ENCODE data around the gene SLC16A13. TPM values are rescaled to one million over a fixed set of nuclear protein-coding genes. Genes with fewer than 3 reads are reported as not detected.
A peak's percentile ranks its signal among the peaks of the same experiment; 100 is the strongest.

The SLC16A13 gene
- total RNA-seq, 1 donor from 2014 or later: 13.5 TPM

DNA sequence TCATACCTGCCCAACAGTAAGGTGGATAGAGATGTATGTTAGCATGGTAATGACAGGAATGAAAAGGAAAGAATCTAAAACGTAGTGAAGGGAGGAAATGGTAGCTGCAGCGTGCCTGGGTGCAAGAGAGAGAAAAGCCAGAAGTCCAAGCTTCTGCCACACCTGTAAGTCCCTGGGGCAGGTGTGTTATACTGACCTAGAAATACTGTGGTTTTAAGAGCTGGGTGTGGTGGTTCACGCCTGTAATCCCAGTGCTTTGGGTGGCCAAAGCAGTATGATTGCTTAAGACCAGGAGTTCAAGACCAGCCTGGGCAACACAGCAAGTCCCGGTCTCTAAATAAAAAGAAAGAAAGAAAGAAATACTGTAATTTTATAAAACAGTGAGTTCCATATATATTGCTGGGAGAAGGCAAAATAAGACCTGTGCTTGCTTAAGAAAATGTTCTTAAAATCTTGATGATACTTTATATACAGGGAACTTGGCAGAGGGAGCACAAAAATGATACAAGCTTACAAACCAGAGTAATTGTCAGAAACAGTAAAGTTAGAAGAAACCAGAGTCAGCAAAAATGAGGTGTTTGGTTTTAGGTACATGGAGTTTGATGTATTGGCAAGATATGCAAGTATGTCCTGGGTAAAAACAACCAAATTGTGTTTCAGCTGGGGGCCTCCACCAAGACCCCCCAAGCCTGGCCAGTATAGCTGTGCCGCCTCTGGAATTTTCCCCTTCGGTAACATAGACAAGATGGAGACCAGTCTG lies 33.3 kb upstream of the SLC16A13 start:
- no peak overlapping the region for H3K27ac Mint-ChIP-seq
- peaks cover 36% of the 10 kb centered on the region for H3K36me3 Mint-ChIP-seq
- peaks cover 6% of the 10 kb centered on the region for H3K4me1 Mint-ChIP-seq (ENCODE audit: unreplicated experiment)
- H3K27me3 Mint-ChIP-seq: no peaks in the 10 kb centered on the region
- no peak overlapping the region for H3K4me3 Mint-ChIP-seq
- no peaks in the 10 kb centered on the region for H3K9me3 Mint-ChIP-seq
- DNase-seq (ENCODE audit: extremely low spot score, unreplicated experiment): no peak
- TF ChIP-seq, protein P1, sequence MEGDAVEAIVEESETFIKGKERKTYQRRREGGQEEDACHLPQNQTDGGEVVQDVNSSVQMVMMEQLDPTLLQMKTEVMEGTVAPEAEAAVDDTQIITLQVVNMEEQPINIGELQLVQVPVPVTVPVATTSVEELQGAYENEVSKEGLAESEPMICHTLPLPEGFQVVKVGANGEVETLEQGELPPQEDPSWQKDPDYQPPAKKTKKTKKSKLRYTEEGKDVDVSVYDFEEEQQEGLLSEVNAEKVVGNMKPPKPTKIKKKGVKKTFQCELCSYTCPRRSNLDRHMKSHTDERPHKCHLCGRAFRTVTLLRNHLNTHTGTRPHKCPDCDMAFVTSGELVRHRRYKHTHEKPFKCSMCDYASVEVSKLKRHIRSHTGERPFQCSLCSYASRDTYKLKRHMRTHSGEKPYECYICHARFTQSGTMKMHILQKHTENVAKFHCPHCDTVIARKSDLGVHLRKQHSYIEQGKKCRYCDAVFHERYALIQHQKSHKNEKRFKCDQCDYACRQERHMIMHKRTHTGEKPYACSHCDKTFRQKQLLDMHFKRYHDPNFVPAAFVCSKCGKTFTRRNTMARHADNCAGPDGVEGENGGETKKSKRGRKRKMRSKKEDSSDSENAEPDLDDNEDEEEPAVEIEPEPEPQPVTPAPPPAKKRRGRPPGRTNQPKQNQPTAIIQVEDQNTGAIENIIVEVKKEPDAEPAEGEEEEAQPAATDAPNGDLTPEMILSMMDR (conservative IDR thresholded peaks at IDR 0.05): no peak

DNA sequence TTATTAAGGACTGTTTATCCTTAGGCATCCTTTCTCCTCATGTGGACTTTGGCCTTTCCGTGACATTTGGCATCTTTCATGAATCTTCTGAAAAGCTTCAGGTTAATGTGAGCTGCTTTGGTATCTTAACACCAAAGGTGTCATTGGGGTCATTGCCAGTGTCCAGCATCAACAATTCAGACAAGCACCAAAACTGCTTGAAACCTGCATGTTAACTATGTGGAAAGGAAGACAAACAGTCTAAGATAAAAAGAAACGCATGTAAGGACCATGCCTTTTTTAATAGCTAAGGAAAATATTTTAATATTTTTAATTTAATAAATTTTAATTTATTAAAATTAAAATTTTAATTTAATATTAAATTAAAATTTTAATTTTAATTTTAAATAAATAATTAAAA lies 32.1 kb upstream of the SLC16A13 start:
- H3K27me3 Mint-ChIP-seq: no peaks in the 10 kb centered on the region
- H3K36me3 Mint-ChIP-seq: peaks cover 30% of the 10 kb centered on the region
- no peak overlapping the region for H3K4me3 Mint-ChIP-seq
- no peak for DNase-seq (ENCODE audit: extremely low spot score, unreplicated experiment)
- no peak overlapping the region for H3K27ac Mint-ChIP-seq
- no peaks in the 10 kb centered on the region for H3K9me3 Mint-ChIP-seq
- TF ChIP-seq, protein P1 (conservative IDR thresholded peaks at IDR 0.05): no peak
- H3K4me1 Mint-ChIP-seq (ENCODE audit: unreplicated experiment): peaks cover 6% of the 10 kb centered on the region

DNA sequence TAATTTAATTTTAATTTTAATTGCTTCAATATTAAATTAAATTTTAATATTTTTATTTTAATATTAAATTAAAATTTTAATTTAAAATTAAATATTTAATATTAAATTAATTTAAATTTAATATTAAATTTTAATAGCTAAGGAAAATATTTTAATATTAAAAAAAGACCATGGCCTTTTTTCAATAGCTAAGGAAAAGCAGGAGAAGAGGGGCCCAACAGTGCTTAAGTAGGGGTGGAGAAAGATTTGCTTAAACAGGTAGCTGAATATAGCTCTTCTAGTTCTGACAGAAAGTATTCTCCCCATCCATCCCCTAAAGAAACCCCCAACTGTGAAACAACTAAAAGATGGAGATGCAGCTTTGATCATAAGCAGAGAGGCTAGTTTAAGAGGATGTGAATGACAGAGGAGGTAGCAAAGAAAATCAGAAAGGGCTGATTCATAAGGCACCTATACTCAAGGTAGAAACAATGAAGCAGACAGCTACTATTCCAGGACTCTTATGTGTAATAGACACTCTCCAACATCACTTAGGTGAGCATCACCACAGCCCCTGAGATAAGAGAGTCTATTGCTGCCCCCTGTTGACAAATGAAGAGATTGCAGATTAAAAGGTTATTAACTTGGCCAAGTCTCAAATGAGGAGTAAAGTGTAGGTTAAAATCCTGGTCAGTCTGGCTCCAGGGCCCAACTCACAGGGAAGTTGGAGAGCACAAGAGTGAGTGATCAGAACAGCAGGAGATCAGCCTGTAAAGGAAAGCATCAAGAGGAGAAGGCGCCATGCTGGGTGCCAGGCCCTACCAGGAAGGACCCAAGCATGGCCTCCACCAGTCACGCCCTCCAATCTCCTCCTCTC lies 31.2 kb upstream of the SLC16A13 start:
- H3K27ac Mint-ChIP-seq: peak overlapping the region; percentile 50
- H3K36me3 Mint-ChIP-seq: peaks cover 26% of the 10 kb centered on the region
- peak overlapping the region; percentile 23 for H3K4me3 Mint-ChIP-seq
- no peak for DNase-seq (ENCODE audit: extremely low spot score, unreplicated experiment)
- no peaks in the 10 kb centered on the region for H3K27me3 Mint-ChIP-seq
- TF ChIP-seq, protein P1 (conservative IDR thresholded peaks at IDR 0.05): peak; percentile 88
- peaks cover 6% of the 10 kb centered on the region for H3K4me1 Mint-ChIP-seq (ENCODE audit: unreplicated experiment)
- no peaks in the 10 kb centered on the region for H3K9me3 Mint-ChIP-seq

DNA sequence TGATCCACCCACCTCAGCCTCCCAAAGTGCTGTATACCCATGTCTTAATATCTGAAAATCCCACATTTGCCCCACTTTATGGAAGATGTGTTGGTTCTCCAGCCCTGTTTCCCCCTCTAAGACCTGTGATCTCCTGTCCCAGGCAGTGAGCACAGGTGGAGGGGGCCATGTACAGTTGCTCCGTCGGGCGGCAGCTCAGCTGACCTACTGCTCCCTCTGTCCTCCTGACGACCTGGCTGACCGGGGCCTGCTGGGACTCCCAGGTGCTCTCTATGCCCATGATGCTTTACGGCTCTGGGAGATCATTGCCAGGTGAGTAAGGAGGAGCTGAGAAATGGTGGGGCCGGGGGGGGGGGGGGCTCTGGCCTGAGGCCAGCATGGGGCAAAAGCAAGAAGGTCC lies 30.1 kb upstream of the SLC16A13 start:
- H3K4me1 Mint-ChIP-seq (ENCODE audit: unreplicated experiment): peaks cover 11% of the 10 kb centered on the region
- peaks cover 21% of the 10 kb centered on the region for H3K36me3 Mint-ChIP-seq
- H3K4me3 Mint-ChIP-seq: no peak overlapping the region
- H3K9me3 Mint-ChIP-seq: no peaks in the 10 kb centered on the region
- H3K27ac Mint-ChIP-seq: no peak overlapping the region
- DNase-seq (ENCODE audit: extremely low spot score, unreplicated experiment): no peak
- TF ChIP-seq, protein P1 (conservative IDR thresholded peaks at IDR 0.05): no peak
- H3K27me3 Mint-ChIP-seq: no peaks in the 10 kb centered on the region

DNA sequence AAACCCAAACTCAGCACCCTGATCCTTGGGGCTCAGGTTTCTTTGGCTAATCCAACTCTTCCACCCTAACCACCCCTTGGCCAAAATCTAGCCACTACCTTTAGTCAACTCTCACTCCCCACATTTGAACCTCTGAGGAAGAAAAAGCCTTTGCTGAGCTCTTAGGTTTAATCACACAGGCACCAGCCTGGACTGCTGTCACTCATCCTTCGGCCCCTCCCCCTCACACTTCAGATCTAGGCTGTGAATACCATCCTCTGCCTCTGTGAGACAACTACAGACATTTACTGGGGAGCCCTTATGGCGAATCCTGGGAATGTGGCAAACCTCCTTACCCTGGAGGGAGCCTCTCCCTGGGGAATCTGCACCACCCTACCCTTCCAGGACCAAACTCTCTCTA lies 28.7 kb upstream of the SLC16A13 start:
- TF ChIP-seq, protein P1 (conservative IDR thresholded peaks at IDR 0.05): no peak
- DNase-seq (ENCODE audit: extremely low spot score, unreplicated experiment): no peak
- H3K9me3 Mint-ChIP-seq: no peaks in the 10 kb centered on the region
- H3K27me3 Mint-ChIP-seq: no peaks in the 10 kb centered on the region
- peaks cover 22% of the 10 kb centered on the region for H3K4me1 Mint-ChIP-seq (ENCODE audit: unreplicated experiment)
- H3K36me3 Mint-ChIP-seq: peaks cover 11% of the 10 kb centered on the region
- no peak overlapping the region for H3K4me3 Mint-ChIP-seq
- H3K27ac Mint-ChIP-seq: no peak overlapping the region
